DOHH2 (cell line): Measurements from ENCODE around the gene TBC1D22A.

Source experiments
- H3F3A ChIP-seq: fragments of 200-600 bp; sonication (generic), shearing (Covaris generic); 2 replicates; pipeline ENCODE4 v1.6.0; 2016; ENCODE audit warnings: antibody characterized with exemption, mild to moderate bottlenecking; ENCODE audit not compliant: control insufficient read depth, insufficient read depth
- H3K27ac ChIP-seq: fragments of 200-600 bp; sonication (generic); 2 replicates; pipeline ENCODE4 v1.5.1; 2014; ENCODE audit warnings: low read depth, mild to moderate bottlenecking, low read length, moderate library complexity
- H3K27me3 ChIP-seq: fragments of 200-600 bp; sonication (generic); 2 replicates; pipeline ENCODE4 v1.6.1; 2014; ENCODE audit warnings: mild to moderate bottlenecking, low read length, mixed read lengths; ENCODE audit not compliant: control insufficient read depth
- H3K36me3 ChIP-seq: fragments of 200-600 bp; sonication (generic); 2 replicates; pipeline ENCODE4 v1.6.1; 2014; ENCODE audit warnings: mild to moderate bottlenecking, low read length, moderate library complexity, mixed read lengths; ENCODE audit not compliant: control insufficient read depth
- H3K4me1 ChIP-seq: fragments of 200-600 bp; sonication (generic); 2 replicates; pipeline ENCODE4 v1.6.1; 2014; ENCODE audit warnings: mild to moderate bottlenecking, low read length, mixed read lengths; ENCODE audit not compliant: control insufficient read depth
- H3K4me2 ChIP-seq: fragments of 200-600 bp; sonication (generic); 2 replicates; pipeline ENCODE4 v1.6.0; 2014; ENCODE audit warnings: mild to moderate bottlenecking, low read length, moderate library complexity
- H3K4me3 ChIP-seq: fragments of 200-600 bp; sonication (generic); 2 replicates; pipeline ENCODE4 v1.5.1; 2014; ENCODE audit warnings: mild to moderate bottlenecking, low read length, mixed read lengths
- H3K79me2 ChIP-seq: fragments of 200-600 bp; sonication (generic); 2 replicates; pipeline ENCODE4 v1.6.1; 2014; ENCODE audit warnings: mild to moderate bottlenecking, low read length, mixed read lengths; ENCODE audit not compliant: control insufficient read depth
- H3K9me2 ChIP-seq: fragments of 200-600 bp; sonication (generic); replicated peaks from 2 replicates; pipeline ENCODE4 v1.6.1; 2014; ENCODE audit warnings: mild to moderate bottlenecking, low read length, mixed read lengths; ENCODE audit not compliant: control insufficient read depth
- H3K9me3 ChIP-seq: fragments of 200-600 bp; sonication (generic); 2 replicates; pipeline ENCODE4 v1.6.1; 2014; ENCODE audit warnings: antibody characterized with exemption, low read length, mixed read lengths; ENCODE audit not compliant: control insufficient read depth, insufficient read depth
- H4K20me1 ChIP-seq: fragments of 200-600 bp; sonication (generic); 2 replicates; pipeline ENCODE4 v1.6.0; 2014; ENCODE audit warnings: low read depth, mild to moderate bottlenecking, antibody characterized with exemption, low read length, moderate library complexity; ENCODE audit not compliant: control insufficient read depth, insufficient read depth
- EZH2phosphoT487 ChIP-seq: fragments of 200-600 bp; sonication (generic); IDR thresholded peaks from 2 replicates; pipeline ENCODE4 v1.6.1; 2017; ENCODE audit warnings: borderline replicate concordance, mild to moderate bottlenecking, antibody characterized with exemption, low read length, moderate library complexity, mixed read lengths
- TF ChIP-seq, protein P1 (sequence below): fragments of 200-600 bp; sonication (generic); IDR thresholded peaks from one replicate; pipeline ENCODE4 v1.5.1; 2014; ENCODE audit warnings: antibody characterized with exemption, mild to moderate bottlenecking, low read depth, low read length; ENCODE audit not compliant: poor library complexity, severe bottlenecking

Gene TBC1D22A

GRCh38 chr22:46721501-46722085 is 40.9 kb upstream of the TBC1D22A start:
- no peak overlapping the region for H3K4me2 ChIP-seq
- peaks cover 34% of the 10 kb centered on the region for H3K36me3 ChIP-seq
- TF ChIP-seq EZH2phosphoT487: no peak
- TF ChIP-seq, protein P1, sequence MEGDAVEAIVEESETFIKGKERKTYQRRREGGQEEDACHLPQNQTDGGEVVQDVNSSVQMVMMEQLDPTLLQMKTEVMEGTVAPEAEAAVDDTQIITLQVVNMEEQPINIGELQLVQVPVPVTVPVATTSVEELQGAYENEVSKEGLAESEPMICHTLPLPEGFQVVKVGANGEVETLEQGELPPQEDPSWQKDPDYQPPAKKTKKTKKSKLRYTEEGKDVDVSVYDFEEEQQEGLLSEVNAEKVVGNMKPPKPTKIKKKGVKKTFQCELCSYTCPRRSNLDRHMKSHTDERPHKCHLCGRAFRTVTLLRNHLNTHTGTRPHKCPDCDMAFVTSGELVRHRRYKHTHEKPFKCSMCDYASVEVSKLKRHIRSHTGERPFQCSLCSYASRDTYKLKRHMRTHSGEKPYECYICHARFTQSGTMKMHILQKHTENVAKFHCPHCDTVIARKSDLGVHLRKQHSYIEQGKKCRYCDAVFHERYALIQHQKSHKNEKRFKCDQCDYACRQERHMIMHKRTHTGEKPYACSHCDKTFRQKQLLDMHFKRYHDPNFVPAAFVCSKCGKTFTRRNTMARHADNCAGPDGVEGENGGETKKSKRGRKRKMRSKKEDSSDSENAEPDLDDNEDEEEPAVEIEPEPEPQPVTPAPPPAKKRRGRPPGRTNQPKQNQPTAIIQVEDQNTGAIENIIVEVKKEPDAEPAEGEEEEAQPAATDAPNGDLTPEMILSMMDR: no peak
- H3K4me1 ChIP-seq: no peaks in the 10 kb centered on the region
- H3K9me2 ChIP-seq: no peaks in the 10 kb centered on the region
- no peak overlapping the region for H3K4me3 ChIP-seq
- H4K20me1 ChIP-seq: no peaks in the 10 kb centered on the region
- no peaks in the 10 kb centered on the region for H3K27me3 ChIP-seq
- H3K9me3 ChIP-seq: no peaks in the 10 kb centered on the region
- no peaks in the 10 kb centered on the region for H3F3A ChIP-seq
- no peak overlapping the region for H3K27ac ChIP-seq
- peaks cover 14% of the 10 kb centered on the region for H3K79me2 ChIP-seq

- Histone ChIP-seq H3K4me2 (no peak overlapping the region), H3K79me2 (peaks cover 28% of the 10 kb centered on the region), H3K27me3 (no peaks in the 10 kb centered on the region), H3K9me2 (no peaks in the 10 kb centered on the region), H3K9me3 (no peaks in the 10 kb centered on the region), H3K4me3 (no peak overlapping the region), H3K36me3 (peaks cover 16% of the 10 kb centered on the region), H3F3A (no peaks in the 10 kb centered on the region), H3K27ac (no peak overlapping the region), H3K4me1 (peaks cover 10% of the 10 kb centered on the region), H4K20me1 (peaks cover 5% of the 10 kb centered on the region; the same call in 1 of the 2 replicates)
- TF ChIP-seq EZH2phosphoT487: no peak
- TF ChIP-seq, protein P1: no peak
These were observed 38.6 kb upstream of the TBC1D22A start for GRCh38 chr22:46723882-46724281.

DNA sequence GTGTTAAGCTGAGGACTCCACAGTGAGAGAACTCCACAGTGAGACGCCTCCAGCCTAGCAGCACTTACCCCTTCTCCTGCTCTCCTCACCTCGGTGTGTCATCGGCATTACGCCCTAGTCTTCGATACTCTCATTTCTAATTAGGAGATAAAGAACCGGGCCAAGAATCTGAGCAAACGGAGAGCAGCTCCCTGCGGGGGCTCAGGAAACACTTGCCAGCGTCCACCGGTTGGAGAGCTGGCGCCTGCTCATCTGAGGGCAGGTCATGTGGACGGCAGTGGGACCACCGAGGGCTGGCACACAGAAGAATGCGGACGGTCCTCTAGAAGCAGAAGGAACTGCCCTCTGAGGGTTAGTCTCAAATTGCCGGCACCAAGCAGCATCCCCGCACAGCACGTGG is 37.4 kb upstream of the TBC1D22A start:
- peaks cover 8% of the 10 kb centered on the region for H3K36me3 ChIP-seq
- no peak for TF ChIP-seq EZH2phosphoT487
- TF ChIP-seq, protein P1: no peak
- H3K79me2 ChIP-seq: peaks cover 33% of the 10 kb centered on the region
- H3K4me3 ChIP-seq: no peak overlapping the region
- H3F3A ChIP-seq: no peaks in the 10 kb centered on the region
- H3K9me2 ChIP-seq: no peaks in the 10 kb centered on the region
- no peaks in the 10 kb centered on the region for H3K27me3 ChIP-seq
- peaks cover 5% of the 10 kb centered on the region; the same call in 1 of the 2 replicates for H4K20me1 ChIP-seq
- no peak overlapping the region for H3K27ac ChIP-seq
- no peaks in the 10 kb centered on the region for H3K9me3 ChIP-seq
- H3K4me2 ChIP-seq: no peak overlapping the region
- H3K4me1 ChIP-seq: peaks cover 10% of the 10 kb centered on the region
